Gastroesophageal sphincter (tissue), 4 donors: Measurements from ENCODE around the gene DEPDC1B. TPM values are rescaled to one million over a fixed set of nuclear protein-coding genes. Genes with fewer than 3 reads are reported as not detected.
"Not testable (repeated sequence)": the region's sequence is repeated elsewhere in the genome, so short reads cannot be mapped to it uniquely, and the experiment has no call there.

ENCODE experiments used
- ATAC-seq: fragments of 150-250 bp; one replicate; pipeline ENCODE4 v1.9.1; 2016; ENCODE audit warnings: mild to moderate bottlenecking, moderate library complexity
- H3K27ac ChIP-seq, 4 donors: fragments of 200-600 bp; sonication (generic) in 3 of 4; 1 replicate in 3 of 4; 2 replicates in 1 of 4; pipeline ENCODE4 v1.5.1; 2016 to 2019
- H3K27me3 ChIP-seq: fragments of 200-600 bp; sonication (generic); one replicate; pipeline ENCODE4 v1.5.1; 2019
- H3K36me3 ChIP-seq, 2 donors: fragments of 200-600 bp; sonication (generic); one replicate each; pipeline ENCODE4 v1.5.1; 2019; ENCODE audit warnings: control low read depth in 1 of 2
- H3K4me1 ChIP-seq, 3 donors: fragments of 200-600 bp; sonication (generic); 1 replicate in 2 of 3; 2 replicates in 1 of 3; pipeline ENCODE4 v1.5.1; 2016 to 2019; ENCODE audit warnings: control low read depth in 2 of 3
- H3K4me3 ChIP-seq, 2 donors: fragments of 200-600 bp; sonication (generic); one replicate each; pipeline ENCODE4 v1.5.1; 2019; ENCODE audit warnings: mild to moderate bottlenecking in 1 of 2, moderate library complexity in 1 of 2
- H3K9me3 ChIP-seq, 3 donors: fragments of 200-600 bp; sonication (generic); one replicate each; pipeline ENCODE4 v1.5.1; 2017 to 2019; ENCODE audit warnings: control low read depth in 2 of 3
- EP300 ChIP-seq: sonication (generic); formaldehyde crosslinking; IDR thresholded peaks from one replicate; pipeline ENCODE4 v1.6.1; 2017; ENCODE audit warnings: antibody characterized with exemption, mild to moderate bottlenecking
- POLR2A ChIP-seq, 2 donors: fragments of 450-650 bp; IDR thresholded peaks; one replicate each; pipeline ENCODE4 v1.6.1; 2017; ENCODE audit warnings: antibody characterized with exemption in 2 of 2, mild to moderate bottlenecking in 2 of 2, moderate library complexity in 1 of 2
- POLR2AphosphoS5 ChIP-seq: sonication (generic); formaldehyde crosslinking; IDR thresholded peaks from one replicate; pipeline ENCODE4 v1.6.1; 2017; ENCODE audit warnings: antibody characterized with exemption
- WGBS, 2 donors: methylation state at CpG; one replicate each; pipeline ENCODE4 v1.1.5; 2018; ENCODE audit warnings: low coverage in 1 of 2; 5-methylcytosine and 5-hydroxymethylcytosine counted together
- total RNA-seq, 4 donors: library from RNA; depleted of rRNA; stranded (reverse); fragments of >200 nt; gene quantifications; one replicate each; pipeline ENCODE4 v1.1.0, GENCODE V29; 2016
- TF ChIP-seq, protein P1 (sequence below), 4 experiments: fragments of 200-600 bp in 2 of 4; fragments of 450-650 bp in 2 of 4; sonication (generic) in 1 of 4; IDR thresholded peaks; one replicate each; pipeline ENCODE4 v1.5.1; 2017 to 2019; ENCODE audit warnings: antibody characterized with exemption in 4 of 4, mild to moderate bottlenecking in 2 of 4, moderate library complexity in 2 of 4

Gene DEPDC1B
- total RNA-seq, 4 donors from 2014 or later = 0.62 to 0.69 TPM; not detected in 2

DNA sequence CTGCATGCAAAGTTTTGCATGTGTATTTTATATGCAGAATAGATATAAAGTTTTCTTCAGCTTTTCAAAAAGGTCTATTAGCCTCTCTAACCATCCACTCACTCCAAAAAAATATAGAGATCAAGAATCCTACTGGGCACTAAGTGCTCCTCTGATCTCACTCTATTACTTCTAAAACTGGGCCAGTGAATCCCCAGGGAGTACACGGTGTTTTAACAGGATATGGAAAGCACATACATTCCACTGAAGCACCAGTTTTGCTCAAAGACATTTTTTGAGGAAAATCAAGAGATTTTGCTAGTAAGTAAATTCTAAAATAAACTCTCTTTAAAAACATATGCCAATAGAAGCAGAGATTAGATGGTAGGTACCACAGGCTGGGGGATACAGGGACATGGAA, 95.2 kb downstream of the DEPDC1B start:
- no peaks in the 10 kb centered on the region for H3K9me3 ChIP-seq
- no peaks in the 10 kb centered on the region for H3K27me3 ChIP-seq
- no peak overlapping the region for H3K4me3 ChIP-seq
- ATAC-seq = no peak
- no peaks in the 10 kb centered on the region for H3K36me3 ChIP-seq
- no peak overlapping the region for H3K27ac ChIP-seq
- no peaks in the 10 kb centered on the region for H3K4me1 ChIP-seq
- 73 to 78% methylated on average over 1 of the region's 1 CpG for WGBS, 2 donors
- TF ChIP-seq POLR2A (IDR thresholded peaks at IDR 0.05) (no peak), POLR2AphosphoS5 (no peak), EP300 (no peak)
- TF ChIP-seq, protein P1, sequence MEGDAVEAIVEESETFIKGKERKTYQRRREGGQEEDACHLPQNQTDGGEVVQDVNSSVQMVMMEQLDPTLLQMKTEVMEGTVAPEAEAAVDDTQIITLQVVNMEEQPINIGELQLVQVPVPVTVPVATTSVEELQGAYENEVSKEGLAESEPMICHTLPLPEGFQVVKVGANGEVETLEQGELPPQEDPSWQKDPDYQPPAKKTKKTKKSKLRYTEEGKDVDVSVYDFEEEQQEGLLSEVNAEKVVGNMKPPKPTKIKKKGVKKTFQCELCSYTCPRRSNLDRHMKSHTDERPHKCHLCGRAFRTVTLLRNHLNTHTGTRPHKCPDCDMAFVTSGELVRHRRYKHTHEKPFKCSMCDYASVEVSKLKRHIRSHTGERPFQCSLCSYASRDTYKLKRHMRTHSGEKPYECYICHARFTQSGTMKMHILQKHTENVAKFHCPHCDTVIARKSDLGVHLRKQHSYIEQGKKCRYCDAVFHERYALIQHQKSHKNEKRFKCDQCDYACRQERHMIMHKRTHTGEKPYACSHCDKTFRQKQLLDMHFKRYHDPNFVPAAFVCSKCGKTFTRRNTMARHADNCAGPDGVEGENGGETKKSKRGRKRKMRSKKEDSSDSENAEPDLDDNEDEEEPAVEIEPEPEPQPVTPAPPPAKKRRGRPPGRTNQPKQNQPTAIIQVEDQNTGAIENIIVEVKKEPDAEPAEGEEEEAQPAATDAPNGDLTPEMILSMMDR (IDR thresholded peaks at IDR 0.05) = no peak

DNA sequence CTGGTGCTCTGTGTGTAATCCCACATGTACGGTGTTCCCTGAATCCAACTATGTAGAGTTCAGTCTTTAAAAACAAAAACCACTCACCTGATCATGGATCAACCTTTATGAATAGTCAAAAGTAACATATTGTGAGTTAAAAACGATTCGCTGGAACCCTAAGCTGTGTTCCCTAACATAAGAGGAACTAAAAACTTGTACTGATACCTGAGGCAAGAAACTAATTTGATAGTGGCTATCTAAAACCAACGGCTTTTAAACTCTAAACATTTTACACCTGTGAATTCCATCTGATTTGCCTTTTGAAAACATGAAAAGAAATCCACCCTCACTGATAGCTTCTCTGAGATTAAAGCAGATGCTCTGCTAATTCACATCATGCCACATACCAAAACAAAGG, 101.5 kb downstream of the DEPDC1B start:
- H3K9me3 ChIP-seq = no peaks in the 10 kb centered on the region
- no peak for ATAC-seq
- 75 to 80% methylated on average over 4 of the region's 4 CpGs for WGBS, 2 donors
- no peaks in the 10 kb centered on the region for H3K36me3 ChIP-seq
- H3K27me3 ChIP-seq = no peaks in the 10 kb centered on the region
- H3K4me1 ChIP-seq = no peaks in the 10 kb centered on the region
- H3K27ac ChIP-seq = no peak overlapping the region
- no peak for TF ChIP-seq POLR2AphosphoS5
- no peak for TF ChIP-seq EP300
- TF ChIP-seq, protein P1 (IDR thresholded peaks at IDR 0.05) = no peak
- no peak for TF ChIP-seq POLR2A (IDR thresholded peaks at IDR 0.05)
- H3K4me3 ChIP-seq = no peak overlapping the region

DNA sequence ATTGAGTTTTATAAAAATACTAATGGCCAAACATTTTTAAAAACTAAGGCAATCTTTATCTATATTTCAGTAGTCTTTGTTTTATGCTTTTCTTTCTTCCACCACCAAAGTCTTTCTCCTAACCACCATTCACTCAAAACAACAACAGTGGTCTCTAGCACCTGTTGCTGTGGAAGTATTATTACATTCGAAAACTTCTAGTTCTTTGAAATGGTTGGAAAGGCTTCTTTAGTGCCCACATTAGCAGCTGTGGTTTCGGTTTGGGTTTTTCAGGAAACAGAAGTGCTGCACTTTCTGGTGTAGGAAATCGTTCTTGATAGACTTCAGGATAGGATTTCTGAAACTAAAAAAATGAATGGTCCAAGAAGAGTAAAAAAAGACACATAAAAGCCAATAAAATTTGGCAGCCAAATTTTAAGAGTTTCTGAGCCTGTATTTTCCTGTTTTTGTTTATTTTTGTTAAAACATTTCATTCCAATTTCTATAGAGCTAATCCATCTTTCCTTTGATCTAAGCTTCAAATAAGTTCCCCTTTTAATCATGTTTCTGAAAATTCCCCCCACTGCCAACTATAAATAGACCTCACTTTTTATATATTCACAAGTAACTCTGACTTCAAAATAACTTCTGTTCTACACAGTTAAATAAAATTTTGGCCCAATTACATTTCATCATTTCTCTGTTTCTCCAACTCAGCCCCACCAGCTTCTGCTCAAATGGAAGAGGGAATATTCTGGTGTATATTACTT, 102.2 kb downstream of the DEPDC1B start:
- no peaks in the 10 kb centered on the region for H3K4me1 ChIP-seq
- H3K9me3 ChIP-seq = no peaks in the 10 kb centered on the region
- ATAC-seq = no peak
- 32 to 64% methylated on average over 3 of the region's 3 CpGs for WGBS, 2 donors
- no peak overlapping the region for H3K4me3 ChIP-seq
- H3K36me3 ChIP-seq = no peaks in the 10 kb centered on the region
- no peak overlapping the region for H3K27ac ChIP-seq
- no peaks in the 10 kb centered on the region for H3K27me3 ChIP-seq
- no peak for TF ChIP-seq POLR2A (IDR thresholded peaks at IDR 0.05)
- no peak for TF ChIP-seq POLR2AphosphoS5
- TF ChIP-seq, protein P1 (IDR thresholded peaks at IDR 0.05) = no peak
- no peak for TF ChIP-seq EP300

DNA sequence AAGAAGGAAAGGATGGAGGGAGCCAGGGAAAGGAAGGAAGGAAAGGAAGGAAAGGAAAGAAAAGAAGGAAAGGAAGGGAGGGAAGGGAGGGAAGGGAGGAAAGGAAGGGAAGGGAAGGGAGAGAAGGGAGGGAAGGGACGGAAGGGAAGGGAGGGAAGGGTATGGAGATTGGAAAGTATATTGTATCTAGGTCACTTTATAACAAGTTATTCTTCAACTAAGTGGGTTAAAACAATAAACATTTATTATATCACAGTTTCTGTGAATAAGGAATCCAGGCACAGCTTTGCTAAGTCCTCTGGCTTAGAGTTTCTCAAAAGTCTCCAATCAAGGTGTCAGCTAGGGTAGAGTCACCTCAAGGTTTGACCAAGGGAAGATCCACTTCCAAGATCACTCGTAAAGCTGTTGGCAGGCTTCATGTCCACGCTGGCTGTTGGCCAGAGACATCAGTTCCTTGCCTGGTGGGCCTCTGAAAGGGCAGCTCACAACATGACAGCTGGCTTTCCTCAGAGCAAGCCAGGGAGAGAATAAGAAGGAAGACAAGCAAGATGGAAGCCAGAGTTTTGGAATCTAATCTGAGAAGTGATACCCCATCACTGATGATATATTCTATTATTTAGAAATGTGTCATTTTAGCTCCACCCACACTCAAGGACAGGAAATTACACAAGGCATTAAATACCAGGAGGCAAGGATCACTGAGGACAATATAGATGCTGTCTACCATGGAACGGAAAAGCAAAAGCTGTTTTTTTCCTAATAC, 105.1 kb downstream of the DEPDC1B start:
- Histone ChIP-seq H3K27me3 (no peaks in the 10 kb centered on the region), H3K4me3 (no peak overlapping the region), H3K27ac (no peak overlapping the region), H3K4me1 (no peaks in the 10 kb centered on the region), H3K36me3 (no peaks in the 10 kb centered on the region), H3K9me3 (no peaks in the 10 kb centered on the region)
- no peak for ATAC-seq
- WGBS, 2 donors = 69 to 100% methylated on average over 2 to 4 of the region's 4 CpGs
- TF ChIP-seq, protein P1 (IDR thresholded peaks at IDR 0.05) = no peak
- TF ChIP-seq EP300 = no peak
- no peak for TF ChIP-seq POLR2AphosphoS5
- TF ChIP-seq POLR2A (IDR thresholded peaks at IDR 0.05) = no peak

DNA sequence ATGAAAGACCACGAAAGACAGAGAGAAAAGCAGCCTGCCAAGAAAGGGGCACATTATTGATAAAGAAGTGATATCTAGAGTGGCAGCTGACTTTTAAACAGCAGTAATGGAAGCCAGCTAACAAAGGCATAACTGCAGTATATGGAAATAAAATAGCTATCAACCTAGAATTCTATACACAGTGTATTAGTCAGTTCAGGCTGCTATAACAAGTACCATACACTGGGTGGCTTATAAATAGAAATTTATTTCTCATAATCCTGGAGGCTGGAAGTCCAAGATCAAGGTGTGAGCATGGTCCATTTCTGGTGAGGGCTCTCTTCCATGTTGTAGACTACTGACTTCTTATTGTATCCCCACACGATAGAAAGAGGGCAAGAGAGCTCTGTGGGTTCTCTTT, 109.8 kb downstream of the DEPDC1B start:
- Histone ChIP-seq H3K27ac (no peak overlapping the region), H3K4me1 (peaks cover 0 to 10% (median 0%) of the 10 kb centered on the region in 3 donors), H3K9me3 (no peaks in the 10 kb centered on the region), H3K4me3 (no peak overlapping the region), H3K36me3 (no peaks in the 10 kb centered on the region), H3K27me3 (no peaks in the 10 kb centered on the region)
- 92 to 100% methylated on average over 2 of the region's 2 CpGs for WGBS, 2 donors
- ATAC-seq = no peak
- TF ChIP-seq EP300 = no peak
- TF ChIP-seq POLR2AphosphoS5 = no peak
- TF ChIP-seq POLR2A (IDR thresholded peaks at IDR 0.05) = no peak
- TF ChIP-seq, protein P1 (IDR thresholded peaks at IDR 0.05) = no peak

DNA sequence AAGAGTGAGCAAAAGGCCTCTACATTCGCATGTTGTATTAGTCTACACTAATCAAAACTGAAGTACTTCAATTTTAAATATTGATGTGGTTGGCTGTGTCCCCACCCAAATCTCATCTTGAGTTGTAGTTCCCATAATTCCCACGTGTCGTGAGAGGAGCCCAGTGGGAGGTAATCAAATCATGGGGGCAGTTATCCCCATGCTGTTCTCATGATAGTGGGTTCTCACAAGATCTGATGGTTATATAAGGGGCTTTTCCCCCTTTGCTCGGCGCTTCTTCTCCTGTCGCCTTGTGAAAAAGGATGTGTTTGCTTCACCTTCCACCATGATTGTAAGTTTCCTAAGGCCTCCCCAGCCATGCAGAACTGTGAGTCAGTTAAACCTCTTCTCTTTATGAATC, 112.7 kb downstream of the DEPDC1B start:
- H3K9me3 ChIP-seq, H3K27ac ChIP-seq, ATAC-seq, H3K36me3 ChIP-seq, H3K4me3 ChIP-seq, H3K27me3 ChIP-seq: not testable (repeated sequence)
- peaks cover 0 to 10% (median 0%) of the 10 kb centered on the region in 3 donors for H3K4me1 ChIP-seq
- 92 to 93% methylated on average over 5 to 6 of the region's 6 CpGs for WGBS, 2 donors
